Measurements from ENCODE around the gene ZNF30.

- TF ChIP-seq, protein P1, sequence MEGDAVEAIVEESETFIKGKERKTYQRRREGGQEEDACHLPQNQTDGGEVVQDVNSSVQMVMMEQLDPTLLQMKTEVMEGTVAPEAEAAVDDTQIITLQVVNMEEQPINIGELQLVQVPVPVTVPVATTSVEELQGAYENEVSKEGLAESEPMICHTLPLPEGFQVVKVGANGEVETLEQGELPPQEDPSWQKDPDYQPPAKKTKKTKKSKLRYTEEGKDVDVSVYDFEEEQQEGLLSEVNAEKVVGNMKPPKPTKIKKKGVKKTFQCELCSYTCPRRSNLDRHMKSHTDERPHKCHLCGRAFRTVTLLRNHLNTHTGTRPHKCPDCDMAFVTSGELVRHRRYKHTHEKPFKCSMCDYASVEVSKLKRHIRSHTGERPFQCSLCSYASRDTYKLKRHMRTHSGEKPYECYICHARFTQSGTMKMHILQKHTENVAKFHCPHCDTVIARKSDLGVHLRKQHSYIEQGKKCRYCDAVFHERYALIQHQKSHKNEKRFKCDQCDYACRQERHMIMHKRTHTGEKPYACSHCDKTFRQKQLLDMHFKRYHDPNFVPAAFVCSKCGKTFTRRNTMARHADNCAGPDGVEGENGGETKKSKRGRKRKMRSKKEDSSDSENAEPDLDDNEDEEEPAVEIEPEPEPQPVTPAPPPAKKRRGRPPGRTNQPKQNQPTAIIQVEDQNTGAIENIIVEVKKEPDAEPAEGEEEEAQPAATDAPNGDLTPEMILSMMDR (IDR thresholded peaks at IDR 0.05): no peak
- TF ChIP-seq POLR2A (IDR thresholded peaks at IDR 0.05) (no peak), POLR2AphosphoS5 (IDR thresholded peaks at IDR 0.05) (no peak)
Observed at GRCh38 chr19:34972163-34972705, 45.5 kb downstream of the ZNF30 start.
